Ascending aorta (tissue), 2 donors: ENCODE results near the gene CREG2. TPM values are rescaled to one million over a fixed set of nuclear protein-coding genes. Genes with fewer than 3 reads are reported as not detected.

ENCODE experiments used
- DNase-seq, 2 donors: peaks; one replicate each; pipeline ENCODE4 v3.0.0-alpha.2; 2019; ENCODE audit warnings: low spot score in 2 of 2
- H3K27ac ChIP-seq, 2 donors: fragments of 200-600 bp; sonication (generic); one replicate each; pipeline ENCODE4 v1.5.1; 2016 to 2017; ENCODE audit warnings: mild to moderate bottlenecking in 1 of 2
- H3K27me3 ChIP-seq: fragments of 200-600 bp; sonication (generic); one replicate; pipeline ENCODE4 v1.5.1; 2017
- H3K36me3 ChIP-seq, 2 donors: fragments of 200-600 bp; sonication (generic); one replicate each; pipeline ENCODE4 v1.5.1; 2016
- H3K4me1 ChIP-seq, 2 donors: fragments of 200-600 bp; sonication (generic); one replicate each; pipeline ENCODE4 v1.5.1; 2016 to 2017; ENCODE audit warnings: mild to moderate bottlenecking in 1 of 2
- H3K4me3 ChIP-seq, 2 donors: fragments of 200-600 bp; sonication (generic); one replicate each; pipeline ENCODE4 v1.5.1; 2016 to 2017; ENCODE audit warnings: mild to moderate bottlenecking in 1 of 2
- H3K9me3 ChIP-seq, 2 donors: fragments of 200-600 bp; sonication (generic); one replicate each; pipeline ENCODE4 v1.5.1; 2016
- CTCF ChIP-seq, 3 experiments: fragments of 200-600 bp in 2 of 3; fragments of 450-650 bp in 1 of 3; sonication (generic) in 2 of 3; IDR thresholded peaks; one replicate each; pipeline ENCODE4 v1.5.1; 2016 to 2019; ENCODE audit warnings: antibody characterized with exemption in 3 of 3, mild to moderate bottlenecking in 1 of 3, moderate library complexity in 1 of 3
- intact Hi-C: fragments of 100-400 bp; cut with DNase I; formaldehyde crosslinking; loops from one replicate; pipeline ENCODE4 v1.15.1; 2023
- total RNA-seq: library from RNA; depleted of rRNA; stranded (reverse); fragments of >200 nt; gene quantifications from one replicate; pipeline ENCODE4 v1.1.0, GENCODE V29; 2016

Gene CREG2
- total RNA-seq, 1 donor from 2014 or later, result not detected

GRCh38 chr2:101415884-101416283 is 28.6 kb upstream of the CREG2 start:
- H3K4me3 ChIP-seq, result no peak overlapping the region
- TF ChIP-seq CTCF (IDR thresholded peaks at IDR 0.05), result no peak
- no peaks in the 10 kb centered on the region for H3K36me3 ChIP-seq
- no peak overlapping the region for H3K27ac ChIP-seq
- no peaks in the 10 kb centered on the region for H3K9me3 ChIP-seq
- no peak for DNase-seq
- no peaks in the 10 kb centered on the region for H3K4me1 ChIP-seq
- H3K27me3 ChIP-seq, result no peaks in the 10 kb centered on the region
- intact Hi-C loops, result no loop called here

- no peak overlapping the region for H3K4me3 ChIP-seq
- H3K27me3 ChIP-seq, result no peaks in the 10 kb centered on the region
- intact Hi-C loops, result no loop called here
- H3K36me3 ChIP-seq, result no peaks in the 10 kb centered on the region
- H3K4me1 ChIP-seq, result no peaks in the 10 kb centered on the region
- H3K9me3 ChIP-seq, result no peaks in the 10 kb centered on the region
- no peak overlapping the region for H3K27ac ChIP-seq
- TF ChIP-seq CTCF (IDR thresholded peaks at IDR 0.05), result no peak
- no peak for DNase-seq
These were observed 27.9 kb upstream of the CREG2 start for GRCh38 chr2:101415220-101415619.

- intact Hi-C loops, result no loop called here
- Histone ChIP-seq H3K4me1 (no peaks in the 10 kb centered on the region), H3K27ac (no peak overlapping the region), H3K27me3 (no peaks in the 10 kb centered on the region), H3K9me3 (no peaks in the 10 kb centered on the region), H3K36me3 (no peaks in the 10 kb centered on the region), H3K4me3 (no peak overlapping the region)
- no peak for TF ChIP-seq CTCF (IDR thresholded peaks at IDR 0.05)
- no peak for DNase-seq
These were observed 24.9 kb upstream of the CREG2 start for GRCh38 chr2:101412092-101412694.

GRCh38 chr2:101410746-101411145 is 23.4 kb upstream of the CREG2 start:
- no peaks in the 10 kb centered on the region for H3K36me3 ChIP-seq
- no peak overlapping the region for H3K27ac ChIP-seq
- TF ChIP-seq CTCF (IDR thresholded peaks at IDR 0.05), result no peak
- no peak for DNase-seq
- H3K4me3 ChIP-seq, result no peak overlapping the region
- intact Hi-C loops, result no loop called here
- no peaks in the 10 kb centered on the region for H3K9me3 ChIP-seq
- H3K27me3 ChIP-seq, result no peaks in the 10 kb centered on the region
- no peaks in the 10 kb centered on the region for H3K4me1 ChIP-seq

- intact Hi-C loops, result no loop called here
- H3K27ac ChIP-seq, result no peak overlapping the region
These were observed 22.8 kb upstream of the CREG2 start for GRCh38 chr2:101410114-101410513.

More at GRCh38 chr2:101410114-101410513, 22.8 kb upstream of the CREG2 start:
- no peak for DNase-seq
- no peak for TF ChIP-seq CTCF (IDR thresholded peaks at IDR 0.05)
- Histone ChIP-seq H3K27me3 (no peaks in the 10 kb centered on the region), H3K36me3 (no peaks in the 10 kb centered on the region), H3K4me1 (no peaks in the 10 kb centered on the region), H3K9me3 (no peaks in the 10 kb centered on the region), H3K4me3 (no peak overlapping the region)
